Neural cell (in vitro differentiated cells): ENCODE measurements around the gene SEMA7A. TPM values are rescaled to one million over a fixed set of nuclear protein-coding genes. Genes with fewer than 3 reads are reported as not detected.

Experiments
- H2AFZ ChIP-seq: fragments of 200-600, 300-800 bp; sonication (generic), shearing (Covaris generic); 2 replicates; pipeline ENCODE4 v1.6.0; 2014; ENCODE audit warnings: low read depth, mild to moderate bottlenecking, antibody characterized with exemption, low read length, moderate library complexity
- H3F3A ChIP-seq: fragments of 200-600 bp; shearing (Covaris generic); 2 replicates; pipeline ENCODE4 v1.6.1; 2016; ENCODE audit warnings: mild to moderate bottlenecking, moderate library complexity, mixed read lengths, antibody characterized with exemption, low read length; ENCODE audit not compliant: insufficient read depth, poor library complexity, severe bottlenecking
- H3K27ac ChIP-seq: fragments of 200-600, 300-800 bp; sonication (generic), shearing (Covaris generic); 2 replicates; pipeline ENCODE4 v1.5.1; 2014; ENCODE audit warnings: mild to moderate bottlenecking, low read length, moderate library complexity
- H3K27me3 ChIP-seq: fragments of 300-800, 200-600 bp; sonication (generic), shearing (Covaris generic); 2 replicates; pipeline ENCODE4 v1.6.0; 2014; ENCODE audit warnings: mild to moderate bottlenecking, low read depth, low read length, moderate library complexity; ENCODE audit not compliant: insufficient read depth
- H3K36me3 ChIP-seq: fragments of 300-800, 200-600 bp; sonication (generic), shearing (Covaris generic); 2 replicates; pipeline ENCODE4 v1.5.1; 2014; ENCODE audit warnings: mild to moderate bottlenecking, antibody characterized with exemption, low read length, moderate library complexity; ENCODE audit not compliant: insufficient read depth
- H3K4me2 ChIP-seq: fragments of 300-800, 200-600 bp; sonication (generic), shearing (Covaris generic); 2 replicates; pipeline ENCODE4 v1.6.0; 2014; ENCODE audit warnings: mild to moderate bottlenecking, low read length
- H3K4me3 ChIP-seq: fragments of 300-800, 200-600 bp; sonication (generic), shearing (Covaris generic); 2 replicates; pipeline ENCODE4 v1.5.1; 2014; ENCODE audit warnings: mild to moderate bottlenecking, low read length, moderate library complexity
- H3K79me2 ChIP-seq: fragments of 200-600 bp; shearing (Covaris generic); replicated peaks from 2 replicates; pipeline ENCODE4 v1.6.0; 2014; ENCODE audit warnings: mild to moderate bottlenecking, low read length, moderate library complexity; ENCODE audit not compliant: insufficient read depth
- H3K9ac ChIP-seq: fragments of 300-800, 200-600 bp; sonication (generic), shearing (Covaris generic); 2 replicates; pipeline ENCODE4 v1.6.1; 2016; ENCODE audit warnings: mild to moderate bottlenecking, low read length, mixed read lengths
- H3K9me2 ChIP-seq: fragments of 200-600 bp; shearing (Covaris generic); 2 replicates; pipeline ENCODE4 v1.6.1; 2016; ENCODE audit warnings: mild to moderate bottlenecking, low read length, mixed read lengths; ENCODE audit not compliant: insufficient read depth
- H3K9me3 ChIP-seq: fragments of 200-600, 300-800 bp; sonication (generic), shearing (Covaris generic); 2 replicates; pipeline ENCODE4 v1.6.1; 2016; ENCODE audit warnings: mild to moderate bottlenecking, mixed run types, low read length, moderate library complexity, mixed read lengths
- H4K20me1 ChIP-seq: fragments of 200-600 bp; shearing (Covaris generic); 2 replicates; pipeline ENCODE4 v1.6.1; 2016; ENCODE audit warnings: mild to moderate bottlenecking, mixed run types; ENCODE audit not compliant: insufficient read depth
- CTCF ChIP-seq: fragments of 450-650 bp; IDR thresholded peaks from 2 replicates; pipeline ENCODE4 v1.5.1; 2014; ENCODE audit warnings: antibody characterized with exemption, mild to moderate bottlenecking, moderate library complexity; ENCODE audit not compliant: poor library complexity, severe bottlenecking
- EP300 ChIP-seq: fragments of 450-650 bp; conservative IDR thresholded peaks from 2 replicates; pipeline ENCODE4 v1.6.1; 2014; ENCODE audit warnings: antibody characterized with exemption, mild to moderate bottlenecking, moderate library complexity; ENCODE audit not compliant: poor library complexity, severe bottlenecking
- EZH2 ChIP-seq: fragments of 200-600, 300-800 bp; shearing (Covaris generic), sonication (generic); IDR thresholded peaks from 2 replicates; pipeline ENCODE4 v1.6.1; 2014; ENCODE audit warnings: antibody characterized with exemption, low read length, borderline replicate concordance, mild to moderate bottlenecking; ENCODE audit not compliant: insufficient read depth, poor library complexity, severe bottlenecking
- MXI1 ChIP-seq: fragments of 450-650 bp; conservative IDR thresholded peaks from 2 replicates; pipeline ENCODE4 v1.6.1; 2014; ENCODE audit warnings: antibody characterized with exemption, mild to moderate bottlenecking; ENCODE audit not compliant: poor library complexity, severe bottlenecking
- POLR2AphosphoS5 ChIP-seq: IDR thresholded peaks from 2 replicates; pipeline ENCODE4 v1.6.1; 2012
- RAD21 ChIP-seq: fragments of 450-650 bp; conservative IDR thresholded peaks from 2 replicates; pipeline ENCODE4 v1.6.1; 2014; ENCODE audit warnings: antibody characterized with exemption, mild to moderate bottlenecking, moderate library complexity
- SMC3 ChIP-seq: fragments of 450-650 bp; conservative IDR thresholded peaks from 2 replicates; pipeline ENCODE4 v1.6.1; 2014; ENCODE audit warnings: antibody characterized with exemption, mild to moderate bottlenecking, moderate library complexity; ENCODE audit not compliant: poor library complexity
- TAF1 ChIP-seq: IDR thresholded peaks from 2 replicates; pipeline ENCODE4 v1.6.1; 2012; ENCODE audit warnings: low read depth
- polyA plus RNA-seq: library from polyadenylated mRNA; depleted of rRNA; stranded (reverse); fragments of >200 nt; gene quantifications from 2 replicates; pipeline ENCODE4 v1.2.3, GENCODE V29; 2014
- TF ChIP-seq, protein P1 (sequence below): IDR thresholded peaks from 2 replicates; pipeline ENCODE4 v1.6.1; 2012; ENCODE audit warnings: borderline replicate concordance

The SEMA7A gene
- polyA plus RNA-seq, 1 donor from 2014 or later, result 28.8 TPM

DNA sequence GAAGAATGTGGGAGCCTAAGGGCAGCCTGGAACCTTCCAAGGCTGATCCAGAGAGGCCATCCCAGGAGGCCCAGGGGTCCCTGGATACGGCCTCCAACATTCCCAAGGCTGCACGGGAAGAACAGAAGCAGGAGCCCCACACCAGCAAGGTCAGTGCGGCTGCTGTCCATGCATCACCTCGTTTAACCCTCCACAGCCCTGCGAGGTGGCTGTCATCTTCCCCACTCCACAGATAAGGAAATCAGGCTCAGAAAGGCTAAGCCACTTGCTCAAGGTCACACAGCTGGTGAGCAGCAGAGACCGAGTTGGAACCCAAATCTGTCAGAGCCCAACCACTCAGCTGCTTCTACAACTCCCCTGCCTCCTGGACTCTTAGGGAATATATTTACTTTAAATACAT lies 21.6 kb downstream of the SEMA7A start:
- Histone ChIP-seq H3K9me3 (no peaks in the 10 kb centered on the region), H3F3A (no peaks in the 10 kb centered on the region), H3K27me3 (no peaks in the 10 kb centered on the region), H3K27ac (no peak overlapping the region), H3K9me2 (no peaks in the 10 kb centered on the region), H3K79me2 (no peaks in the 10 kb centered on the region), H3K4me2 (no peak overlapping the region), H2AFZ (no peak overlapping the region), H3K9ac (no peak overlapping the region), H4K20me1 (no peaks in the 10 kb centered on the region), H3K4me3 (no peak overlapping the region), H3K36me3 (no peaks in the 10 kb centered on the region)
- TF ChIP-seq CTCF (no peak), POLR2AphosphoS5 (no peak), TAF1 (no peak), EZH2 (no peak), RAD21 (no peak), MXI1 (no peak), SMC3 (no peak), EP300 (no peak)
- TF ChIP-seq, protein P1, sequence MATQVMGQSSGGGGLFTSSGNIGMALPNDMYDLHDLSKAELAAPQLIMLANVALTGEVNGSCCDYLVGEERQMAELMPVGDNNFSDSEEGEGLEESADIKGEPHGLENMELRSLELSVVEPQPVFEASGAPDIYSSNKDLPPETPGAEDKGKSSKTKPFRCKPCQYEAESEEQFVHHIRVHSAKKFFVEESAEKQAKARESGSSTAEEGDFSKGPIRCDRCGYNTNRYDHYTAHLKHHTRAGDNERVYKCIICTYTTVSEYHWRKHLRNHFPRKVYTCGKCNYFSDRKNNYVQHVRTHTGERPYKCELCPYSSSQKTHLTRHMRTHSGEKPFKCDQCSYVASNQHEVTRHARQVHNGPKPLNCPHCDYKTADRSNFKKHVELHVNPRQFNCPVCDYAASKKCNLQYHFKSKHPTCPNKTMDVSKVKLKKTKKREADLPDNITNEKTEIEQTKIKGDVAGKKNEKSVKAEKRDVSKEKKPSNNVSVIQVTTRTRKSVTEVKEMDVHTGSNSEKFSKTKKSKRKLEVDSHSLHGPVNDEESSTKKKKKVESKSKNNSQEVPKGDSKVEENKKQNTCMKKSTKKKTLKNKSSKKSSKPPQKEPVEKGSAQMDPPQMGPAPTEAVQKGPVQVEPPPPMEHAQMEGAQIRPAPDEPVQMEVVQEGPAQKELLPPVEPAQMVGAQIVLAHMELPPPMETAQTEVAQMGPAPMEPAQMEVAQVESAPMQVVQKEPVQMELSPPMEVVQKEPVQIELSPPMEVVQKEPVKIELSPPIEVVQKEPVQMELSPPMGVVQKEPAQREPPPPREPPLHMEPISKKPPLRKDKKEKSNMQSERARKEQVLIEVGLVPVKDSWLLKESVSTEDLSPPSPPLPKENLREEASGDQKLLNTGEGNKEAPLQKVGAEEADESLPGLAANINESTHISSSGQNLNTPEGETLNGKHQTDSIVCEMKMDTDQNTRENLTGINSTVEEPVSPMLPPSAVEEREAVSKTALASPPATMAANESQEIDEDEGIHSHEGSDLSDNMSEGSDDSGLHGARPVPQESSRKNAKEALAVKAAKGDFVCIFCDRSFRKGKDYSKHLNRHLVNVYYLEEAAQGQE, result no peak

DNA sequence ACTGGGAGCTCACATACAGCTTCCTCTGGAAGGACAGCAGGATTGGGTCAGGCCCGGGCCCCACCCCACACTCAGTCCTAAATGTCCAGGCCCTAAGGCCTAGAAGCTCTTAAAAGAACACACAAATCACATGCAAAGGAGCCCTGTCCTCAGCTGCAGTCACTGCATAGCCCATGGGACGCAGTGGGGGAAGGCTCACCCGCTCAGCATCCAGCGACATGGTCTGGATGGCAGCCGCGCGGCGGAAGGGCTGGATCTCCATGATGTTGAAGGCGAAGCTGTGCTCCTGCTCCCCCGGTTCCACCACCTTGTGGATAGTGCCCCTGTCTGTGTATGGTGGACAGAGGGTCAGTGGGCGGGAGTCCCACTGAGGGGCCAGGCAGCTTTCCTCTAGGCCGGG lies 22.1 kb downstream of the SEMA7A start:
- H3K9me2 ChIP-seq, result no peaks in the 10 kb centered on the region
- no peak overlapping the region for H3K4me3 ChIP-seq
- TF ChIP-seq MXI1 (no peak), POLR2AphosphoS5 (no peak), RAD21 (no peak), EP300 (no peak), EZH2 (no peak), TAF1 (no peak)
- TF ChIP-seq, protein P1, result no peak
- H3F3A ChIP-seq, result no peaks in the 10 kb centered on the region
- H3K9me3 ChIP-seq, result no peaks in the 10 kb centered on the region
- no peak overlapping the region for H3K27ac ChIP-seq
- H3K9ac ChIP-seq, result no peak overlapping the region
- H3K79me2 ChIP-seq, result no peaks in the 10 kb centered on the region
- H3K4me2 ChIP-seq, result no peak overlapping the region
- H3K27me3 ChIP-seq, result no peaks in the 10 kb centered on the region
- no peaks in the 10 kb centered on the region for H3K36me3 ChIP-seq
- no peaks in the 10 kb centered on the region for H4K20me1 ChIP-seq
- H2AFZ ChIP-seq, result no peak overlapping the region
